Endothelial cell of umbilical vein (primary cell): ENCODE results near the gene ZNF274.
"Not testable (repeated sequence)": the region's sequence is repeated elsewhere in the genome, so short reads cannot be mapped to it uniquely, and the experiment has no call there.

Experiments
- EZH2 ChIP-seq: IDR thresholded peaks from 2 replicates; pipeline ENCODE4 v1.6.1; 2012; ENCODE audit warnings: borderline replicate concordance, low read depth, mild to moderate bottlenecking, moderate library complexity, low read length, inconsistent platforms; ENCODE audit not compliant: severe bottlenecking
- FOS ChIP-seq: IDR thresholded peaks from 2 replicates; pipeline ENCODE4 v1.6.1; 2011; ENCODE audit warnings: mild to moderate bottlenecking, low read length, moderate library complexity, borderline replicate concordance; ENCODE audit not compliant: insufficient read depth
- MYC ChIP-seq: IDR thresholded peaks from one replicate; pipeline ENCODE4 v1.6.1; 2011; ENCODE audit warnings: mild to moderate bottlenecking, low read depth, low read length
- POLR2AphosphoS5 ChIP-seq: IDR thresholded peaks from 2 replicates; pipeline ENCODE4 v1.6.1; 2012; ENCODE audit warnings: low read depth, mild to moderate bottlenecking, control low read depth, low read length, moderate library complexity; ENCODE audit not compliant: insufficient read depth
- TF ChIP-seq, protein P1 (sequence below), 2 donors: IDR thresholded peaks; 1 replicate in 1 of 2; 2 replicates in 1 of 2; pipeline ENCODE4 v1.5.1; 2011; ENCODE audit warnings: low read length in 2 of 2, mild to moderate bottlenecking in 2 of 2, moderate library complexity in 2 of 2, control low read depth in 1 of 2, inconsistent platforms in 1 of 2, low read depth in 1 of 2; ENCODE audit not compliant: insufficient read depth in 1 of 2; ENCODE audit errors: extremely low read depth in 1 of 2
- TF ChIP-seq, protein P2 (sequence below): IDR thresholded peaks from 2 replicates; pipeline ENCODE4 v1.6.1; 2011; ENCODE audit not compliant: insufficient read depth, insufficient read length

DNA sequence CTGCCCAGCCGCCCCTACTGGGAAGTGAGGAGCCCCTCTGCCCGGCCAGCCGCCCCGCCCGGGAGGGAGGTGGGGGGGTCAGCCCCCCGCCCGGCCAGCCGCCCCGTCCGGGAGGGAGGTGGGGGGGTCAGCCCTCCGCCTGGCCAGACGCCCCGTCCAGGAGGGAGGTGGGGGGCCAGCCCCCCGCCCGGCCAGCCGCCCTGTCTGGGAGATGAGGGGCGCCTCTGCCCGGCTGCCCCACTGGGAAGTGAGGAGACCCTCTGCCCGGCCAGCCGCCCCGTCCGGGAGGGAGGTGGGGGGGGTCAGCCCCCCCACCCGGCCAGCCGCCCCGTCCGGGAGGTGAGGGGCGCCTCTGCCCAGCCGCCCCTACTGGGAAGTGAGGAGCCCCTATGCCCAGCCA, 35.4 kb upstream of the ZNF274 start:
- TF ChIP-seq, protein P1, sequence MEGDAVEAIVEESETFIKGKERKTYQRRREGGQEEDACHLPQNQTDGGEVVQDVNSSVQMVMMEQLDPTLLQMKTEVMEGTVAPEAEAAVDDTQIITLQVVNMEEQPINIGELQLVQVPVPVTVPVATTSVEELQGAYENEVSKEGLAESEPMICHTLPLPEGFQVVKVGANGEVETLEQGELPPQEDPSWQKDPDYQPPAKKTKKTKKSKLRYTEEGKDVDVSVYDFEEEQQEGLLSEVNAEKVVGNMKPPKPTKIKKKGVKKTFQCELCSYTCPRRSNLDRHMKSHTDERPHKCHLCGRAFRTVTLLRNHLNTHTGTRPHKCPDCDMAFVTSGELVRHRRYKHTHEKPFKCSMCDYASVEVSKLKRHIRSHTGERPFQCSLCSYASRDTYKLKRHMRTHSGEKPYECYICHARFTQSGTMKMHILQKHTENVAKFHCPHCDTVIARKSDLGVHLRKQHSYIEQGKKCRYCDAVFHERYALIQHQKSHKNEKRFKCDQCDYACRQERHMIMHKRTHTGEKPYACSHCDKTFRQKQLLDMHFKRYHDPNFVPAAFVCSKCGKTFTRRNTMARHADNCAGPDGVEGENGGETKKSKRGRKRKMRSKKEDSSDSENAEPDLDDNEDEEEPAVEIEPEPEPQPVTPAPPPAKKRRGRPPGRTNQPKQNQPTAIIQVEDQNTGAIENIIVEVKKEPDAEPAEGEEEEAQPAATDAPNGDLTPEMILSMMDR (IDR thresholded peaks at IDR 0.05; ENCODE audit: extremely low read depth in 1 of 2, insufficient read depth in 1 of 2, low read depth in 1 of 2, low read length in 2 of 2): not testable (repeated sequence)
- TF ChIP-seq, protein P2, sequence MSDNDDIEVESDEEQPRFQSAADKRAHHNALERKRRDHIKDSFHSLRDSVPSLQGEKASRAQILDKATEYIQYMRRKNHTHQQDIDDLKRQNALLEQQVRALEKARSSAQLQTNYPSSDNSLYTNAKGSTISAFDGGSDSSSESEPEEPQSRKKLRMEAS: not testable (repeated sequence)
- not testable (repeated sequence) for TF ChIP-seq MYC, FOS, POLR2AphosphoS5, EZH2
